Liver (tissue), 3 donors: ENCODE measurements around the gene GMDS.

Source experiments
- SP1 ChIP-seq: IDR thresholded peaks from 2 replicates; pipeline ENCODE4 v1.6.1; 2018; ENCODE audit warnings: antibody characterized with exemption, mild to moderate bottlenecking
- TF ChIP-seq, protein P1 (sequence below): IDR thresholded peaks from 2 replicates; pipeline ENCODE4 v1.6.1; 2016; ENCODE audit warnings: antibody characterized with exemption
- TF ChIP-seq, protein P2 (sequence below): fragments of 150-350 bp; IDR thresholded peaks from 2 replicates; pipeline ENCODE4 v1.5.1; 2017; ENCODE audit warnings: improper control_type of control experiment, low read depth, low read length; ENCODE audit not compliant: missing input control
- donor health status: healthy.
- donor health status: healthy.

DNA sequence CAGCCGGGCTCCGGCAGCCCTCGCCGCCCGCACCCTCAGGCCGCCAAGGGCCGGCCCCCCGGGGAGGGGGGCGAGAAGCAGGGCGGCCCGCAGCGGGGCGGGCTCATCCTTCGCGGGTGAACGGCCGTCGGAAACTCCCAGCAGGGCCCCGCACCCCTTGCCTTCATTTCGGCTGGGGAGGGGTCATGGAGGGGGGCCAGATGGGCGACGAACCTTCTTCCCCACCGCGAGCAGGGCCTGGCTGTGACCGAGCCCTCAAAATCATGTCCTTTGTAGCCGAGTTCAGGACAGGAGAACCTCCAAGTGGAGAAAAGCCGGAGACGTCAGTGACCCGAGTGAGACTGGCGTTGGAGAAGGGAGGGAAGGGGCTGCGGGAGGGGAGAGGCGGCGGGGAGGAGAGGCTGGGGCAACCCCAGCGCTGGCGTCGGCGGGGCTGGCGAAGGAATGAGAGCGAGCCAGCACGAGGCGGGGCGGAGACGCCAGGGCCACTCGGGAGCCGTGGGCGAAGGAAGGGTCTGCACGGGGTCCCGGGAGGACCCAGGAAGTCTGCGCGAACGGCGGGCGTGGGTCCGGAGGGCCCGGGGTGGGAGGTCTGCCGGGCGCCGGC lies 636.3 kb downstream of the GMDS start:
- TF ChIP-seq, protein P1, sequence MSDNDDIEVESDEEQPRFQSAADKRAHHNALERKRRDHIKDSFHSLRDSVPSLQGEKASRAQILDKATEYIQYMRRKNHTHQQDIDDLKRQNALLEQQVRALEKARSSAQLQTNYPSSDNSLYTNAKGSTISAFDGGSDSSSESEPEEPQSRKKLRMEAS = no peak
- TF ChIP-seq, protein P2, sequence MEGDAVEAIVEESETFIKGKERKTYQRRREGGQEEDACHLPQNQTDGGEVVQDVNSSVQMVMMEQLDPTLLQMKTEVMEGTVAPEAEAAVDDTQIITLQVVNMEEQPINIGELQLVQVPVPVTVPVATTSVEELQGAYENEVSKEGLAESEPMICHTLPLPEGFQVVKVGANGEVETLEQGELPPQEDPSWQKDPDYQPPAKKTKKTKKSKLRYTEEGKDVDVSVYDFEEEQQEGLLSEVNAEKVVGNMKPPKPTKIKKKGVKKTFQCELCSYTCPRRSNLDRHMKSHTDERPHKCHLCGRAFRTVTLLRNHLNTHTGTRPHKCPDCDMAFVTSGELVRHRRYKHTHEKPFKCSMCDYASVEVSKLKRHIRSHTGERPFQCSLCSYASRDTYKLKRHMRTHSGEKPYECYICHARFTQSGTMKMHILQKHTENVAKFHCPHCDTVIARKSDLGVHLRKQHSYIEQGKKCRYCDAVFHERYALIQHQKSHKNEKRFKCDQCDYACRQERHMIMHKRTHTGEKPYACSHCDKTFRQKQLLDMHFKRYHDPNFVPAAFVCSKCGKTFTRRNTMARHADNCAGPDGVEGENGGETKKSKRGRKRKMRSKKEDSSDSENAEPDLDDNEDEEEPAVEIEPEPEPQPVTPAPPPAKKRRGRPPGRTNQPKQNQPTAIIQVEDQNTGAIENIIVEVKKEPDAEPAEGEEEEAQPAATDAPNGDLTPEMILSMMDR = no peak
- TF ChIP-seq SP1 = no peak
